ENCODE results near the gene BRD4. TPM values are rescaled to one million over a fixed set of nuclear protein-coding genes. Genes with fewer than 3 reads are reported as not detected.
"Not testable (repeated sequence)": the region's sequence is repeated elsewhere in the genome, so short reads cannot be mapped to it uniquely, and the experiment has no call there.

BRD4 gene
- 115 and 117 TPM in 2 replicates for total RNA-seq

GRCh38 chr19:15332311-15332996 is at the start of gene BRD4:
Gene BRD4, minus strand, starts transcription at chr19:15332539. Its CDS starts 59,440 bp downstream, at chr19:15273099.
- intact Hi-C loops (cut with micrococcal nuclease), result loop anchor here (2.0 to 5.0 kb wide), 2 partner anchors 40 to 86 kb away; partner anchors contain the start of gene AKAP8L

GRCh38 chr19:15381864-15382263 is 49.5 kb upstream of the BRD4 start:
- intact Hi-C loops (cut with micrococcal nuclease), result loop anchor here (5.0 kb wide), 1 partner anchor 70 kb away; no protein-coding TSS in a partner anchor

- intact Hi-C loops (cut with micrococcal nuclease), result loop anchor here (5.0 kb wide), 1 partner anchor 71 kb away; no protein-coding TSS in a partner anchor
Measured at GRCh38 chr19:15381429-15381828, 49.1 kb upstream of the BRD4 start.

- intact Hi-C loops (cut with micrococcal nuclease), result loop anchor here (1.0 to 5.0 kb wide), 5 partner anchors 39 to 176 kb away; no protein-coding TSS in a partner anchor
Measured at GRCh38 chr19:15379999-15380647, 47.8 kb upstream of the BRD4 start.

- intact Hi-C loops (cut with micrococcal nuclease), result loop anchor here (1.0 kb wide), 4 partner anchors 40 to 177 kb away; no protein-coding TSS in a partner anchor
Measured at GRCh38 chr19:15379083-15379998, 47.0 kb upstream of the BRD4 start, which contains the start of gene AKAP8. Gene AKAP8, minus strand, starts transcription at chr19:15379787. Its CDS starts 56 bp downstream, at chr19:15379731.

GRCh38 chr19:15378534-15379082 is 46.3 kb upstream of the BRD4 start:
- intact Hi-C loops (cut with micrococcal nuclease), result loop anchor here (1.0 kb wide), 5 partner anchors 41 to 253 kb away; a partner anchor contains a TSS

- intact Hi-C loops (cut with micrococcal nuclease), result no loop called here
Measured at GRCh38 chr19:15374796-15375440, 42.6 kb upstream of the BRD4 start.

GRCh38 chr19:15374105-15374651 is 41.8 kb upstream of the BRD4 start:
- intact Hi-C loops (cut with micrococcal nuclease), result no loop called here

- intact Hi-C loops (cut with micrococcal nuclease), result no loop called here
Measured at GRCh38 chr19:15373644-15374043, 41.3 kb upstream of the BRD4 start.

- intact Hi-C loops (cut with micrococcal nuclease), result no loop called here
Measured at GRCh38 chr19:15372891-15373301, 40.6 kb upstream of the BRD4 start.

GRCh38 chr19:15372470-15372869 is 40.1 kb upstream of the BRD4 start:
- intact Hi-C loops (cut with micrococcal nuclease), result no loop called here

GRCh38 chr19:15371786-15372380 is 39.5 kb upstream of the BRD4 start:
- intact Hi-C loops (cut with micrococcal nuclease), result no loop called here

GRCh38 chr19:15371119-15371518 is 38.8 kb upstream of the BRD4 start:
- intact Hi-C loops (cut with micrococcal nuclease), result no loop called here

- intact Hi-C loops (cut with micrococcal nuclease), result no loop called here
Measured at GRCh38 chr19:15369594-15369891, 37.2 kb upstream of the BRD4 start.

- intact Hi-C loops (cut with micrococcal nuclease), result no loop called here
Measured at GRCh38 chr19:15368798-15369593, 36.7 kb upstream of the BRD4 start.

GRCh38 chr19:15368051-15368632 is 35.8 kb upstream of the BRD4 start:
- intact Hi-C loops (cut with micrococcal nuclease), result no loop called here

GRCh38 chr19:15367439-15367838 is 35.1 kb upstream of the BRD4 start:
- intact Hi-C loops (cut with micrococcal nuclease), result no loop called here

GRCh38 chr19:15365264-15365663 is 32.9 kb upstream of the BRD4 start:
- intact Hi-C loops (cut with micrococcal nuclease), result no loop called here

GRCh38 chr19:15363791-15364190 is 31.5 kb upstream of the BRD4 start:
- intact Hi-C loops (cut with micrococcal nuclease), result not testable (repeated sequence)
